ENCODE data around the gene ANKRD18B. TPM values are rescaled to one million over a fixed set of nuclear protein-coding genes. Genes with fewer than 3 reads are reported as not detected.
"Not testable (repeated sequence)": the region's sequence is repeated elsewhere in the genome, so short reads cannot be mapped to it uniquely, and the experiment has no call there.

The ANKRD18B gene
- total RNA-seq, 1 experiment from 2014 or later = 9.1 TPM

DNA sequence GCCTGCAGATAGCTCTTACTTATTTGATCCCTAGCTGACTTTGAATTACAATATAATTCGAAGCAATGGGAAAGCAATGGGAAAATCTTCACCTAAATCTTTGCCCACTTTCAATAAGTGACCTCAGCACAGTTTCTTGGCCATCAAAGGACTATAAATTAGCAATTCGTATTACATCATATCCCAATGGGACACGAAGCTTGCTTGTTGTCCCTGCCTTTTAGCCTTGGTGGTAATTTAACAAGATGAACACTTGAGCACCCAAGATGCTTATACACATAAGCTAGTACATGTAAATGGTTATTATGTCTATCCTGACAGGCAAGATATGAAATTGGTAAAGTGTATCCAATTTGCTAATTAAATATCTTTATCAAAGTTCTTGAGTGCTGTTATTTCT, 9.9 kb downstream of the ANKRD18B start:
- not testable (repeated sequence) for H3K9me3 Mint-ChIP-seq; H3K27me3 Mint-ChIP-seq (ENCODE audit: low read depth)

More for the DNA sequence above, 9.9 kb downstream of the ANKRD18B start:
- not testable (repeated sequence) for H3K18ac ChIP-seq (ENCODE audit: insufficient read length, low read depth, low read length); H3T11ph ChIP-seq (ENCODE audit: low read length); H3K14ac ChIP-seq (ENCODE audit: insufficient read depth, low read length); H3K9me3 ChIP-seq (ENCODE audit: control insufficient read depth, low read depth, low read length); H3K36me3 Mint-ChIP-seq (ENCODE audit: insufficient read depth in 1 of 3, low read depth in 3 of 3); H3K27ac Mint-ChIP-seq; H3K79me1 ChIP-seq (ENCODE audit: insufficient read depth, low read depth, low read length, poor library complexity, severe bottlenecking); H4K20me1 ChIP-seq (ENCODE audit: control insufficient read depth, insufficient read depth, insufficient read length); H3K4me1 Mint-ChIP-seq; H2BK15ac ChIP-seq (ENCODE audit: low read depth, low read length); H3K23ac ChIP-seq (ENCODE audit: insufficient read length, low read depth, low read length); DNase-seq; H4K8ac ChIP-seq (replicated peaks; ENCODE audit: insufficient read length, low read depth, low read length); H2BK120ac ChIP-seq (ENCODE audit: low read depth, low read length, poor library complexity, severe bottlenecking); H3K27me3 ChIP-seq (ENCODE audit: insufficient read depth, low read length); H3K27ac ChIP-seq (ENCODE audit: insufficient read length, low read depth, low read length); H2AFZ ChIP-seq (ENCODE audit: low read length); H3K4ac ChIP-seq (ENCODE audit: low read depth, low read length); H3K23me2 ChIP-seq (ENCODE audit: insufficient read length, low read depth, low read length, poor library complexity, severe bottlenecking); H3K56ac ChIP-seq (ENCODE audit: insufficient read length, low read depth, low read length); H3K79me2 ChIP-seq (ENCODE audit: insufficient read depth, low read length); H2BK12ac ChIP-seq (ENCODE audit: insufficient read length, low read depth, low read length); H3K4me1 ChIP-seq (ENCODE audit: insufficient read depth, low read length); H3K4me2 ChIP-seq (ENCODE audit: insufficient read depth, insufficient read length, low read length); H2BK5ac ChIP-seq (ENCODE audit: insufficient read length, low read length); H2BK20ac ChIP-seq (ENCODE audit: low read depth, low read length, poor library complexity, severe bottlenecking); H3K4me3 Mint-ChIP-seq; H4K91ac ChIP-seq (ENCODE audit: insufficient read length, low read depth, low read length); H2AK5ac ChIP-seq (ENCODE audit: insufficient read length, low read length); H3K9ac ChIP-seq (ENCODE audit: extremely low read depth, insufficient read length, low read length); H4K5ac ChIP-seq (ENCODE audit: insufficient read length, low read depth, low read length)
- WGBS (ENCODE audit: extremely low coverage, insufficient read length, low lambda C conversion rate) = no CpG with 5 or more reads among the region's 3 CpGs

Measured in H9 (cell line).